K562 (cell line): ENCODE results near the gene ADIPOR2. TPM values are rescaled to one million over a fixed set of nuclear protein-coding genes. Genes with fewer than 3 reads are reported as not detected.

Source experiments
- ATAC-seq: fragments of 200-7000 bp; cut with Tn5 transposase; 3 replicates; pipeline ENCODE4 v1.9.1; 2020; ENCODE audit warnings: moderate library complexity
- BruUV-seq: library from RNA; stranded (reverse); fragments of 400-500 nt; replicated peaks from 2 replicates; lab custom pipeline; 2021; lab: Mats Ljungman, UMichigan
- CTCF ChIA-PET: fragments of 300-600 bp; formaldehyde crosslinking; extraction: SDS; loops from one replicate; lab custom pipeline; 2021; ENCODE audit warnings: low intra/inter-chr PET ratio; lab: Yijun Ruan, JAX
- POLR2A ChIA-PET: fragments of 300-600, 350-650 bp; sonication (Branson Sonifier 250); formaldehyde crosslinking; extraction: SDS; loops from one replicate; lab custom pipeline; 2021; ENCODE audit warnings: antibody characterized with exemption, inconsistent platforms; lab: Yijun Ruan, JAX
- DNase-seq, 4 experiments: peaks; one replicate each; pipeline versions ENCODE4 v3.0.0 to v3.0.0-alpha.2; 2011 to 2018; ENCODE audit warnings: low spot score in 3 of 4, mixed read lengths in 3 of 4; ENCODE audit errors: extremely low read depth in 1 of 4
- FAIRE-seq: peaks from 2 replicates; lab custom pipeline; 2011; peaks lifted over from hg19 to GRCh38; lab: Jason Lieb, UNC
- H2AFZ ChIP-seq: 2 replicates; pipeline ENCODE4 v1.6.0; 2011; ENCODE audit warnings: low read depth, low read length, control low read depth, inconsistent platforms
- H3K27ac ChIP-seq: fragments of 200-600 bp; 3 replicates; pipeline ENCODE4 v1.8.0; 2011; ENCODE audit warnings: low read depth, mild to moderate bottlenecking, control low read depth, inconsistent platforms, low read length, moderate library complexity, mixed read lengths; ENCODE audit errors: extremely low read depth
- H3K27me3 ChIP-seq, 2 experiments: fragments of 300-600 bp in 1 of 2; 2 replicates in 1 of 2; 3 replicates in 1 of 2; pipeline versions ENCODE4 v1.6.0 to v1.8.0; 2011; ENCODE audit warnings: inconsistent platforms in 2 of 2, low read length in 2 of 2, mild to moderate bottlenecking in 1 of 2, mixed read lengths in 1 of 2, moderate library complexity in 1 of 2; ENCODE audit not compliant: control insufficient read depth in 2 of 2, insufficient read depth in 2 of 2
- H3K36me3 ChIP-seq: fragments of 300-600 bp; 3 replicates; pipeline ENCODE4 v1.8.0; 2011; ENCODE audit warnings: mild to moderate bottlenecking, low read length, inconsistent platforms; ENCODE audit not compliant: control insufficient read depth, insufficient read depth
- H3K4me1 ChIP-seq, 2 experiments: fragments of 200-600 bp in 1 of 2; replicated peaks in 1 of 2; 2 replicates in 1 of 2; 3 replicates in 1 of 2; pipeline versions ENCODE4 v1.5.1 to v1.8.0; 2011; ENCODE audit warnings: inconsistent platforms in 2 of 2, low read length in 2 of 2, mild to moderate bottlenecking in 1 of 2, mixed read lengths in 1 of 2, moderate library complexity in 1 of 2; ENCODE audit not compliant: control insufficient read depth in 2 of 2, insufficient read depth in 2 of 2
- H3K4me2 ChIP-seq: 2 replicates; pipeline ENCODE4 v1.6.1; 2011; ENCODE audit warnings: low read length, control low read depth, inconsistent platforms, mixed read lengths; ENCODE audit not compliant: insufficient read depth
- H3K4me3 ChIP-seq: fragments of 200-600 bp; sonication (generic), shearing (Covaris generic); 2 replicates; pipeline ENCODE4 v1.5.1; 2016; ENCODE audit warnings: control low read depth, inconsistent platforms
- H3K79me2 ChIP-seq: fragments of 200-600 bp; 3 replicates; pipeline ENCODE4 v1.8.0; 2011; ENCODE audit warnings: low read length, inconsistent platforms; ENCODE audit not compliant: control insufficient read depth, insufficient read depth
- H3K9ac ChIP-seq, 2 experiments: 2 replicates each; pipeline versions ENCODE4 v1.6.0 to v1.6.1; 2011; ENCODE audit warnings: low read depth in 2 of 2, low read length in 2 of 2, control low read depth in 1 of 2, inconsistent platforms in 1 of 2, mild to moderate bottlenecking in 1 of 2, mixed read lengths in 1 of 2; ENCODE audit not compliant: insufficient read depth in 1 of 2
- H3K9me1 ChIP-seq: one replicate; pipeline ENCODE4 v1.6.0; 2011; ENCODE audit warnings: inconsistent platforms, mild to moderate bottlenecking, low read length, moderate library complexity; ENCODE audit not compliant: control insufficient read depth, insufficient read depth
- H3K9me3 ChIP-seq: replicated peaks from 2 replicates; pipeline ENCODE4 v1.5.1; 2011; ENCODE audit warnings: low read depth, low read length, inconsistent platforms; ENCODE audit not compliant: control insufficient read depth, insufficient read depth
- H4K20me1 ChIP-seq: replicated peaks from 2 replicates; pipeline ENCODE4 v1.6.1; 2011; ENCODE audit warnings: low read length, inconsistent platforms, mixed read lengths; ENCODE audit not compliant: control insufficient read depth, insufficient read depth
- HNRNPK ChIP-seq: fragments of 200-400 bp; formaldehyde crosslinking; IDR thresholded peaks from one replicate; pipeline ENCODE4 v1.6.1; 2018; ENCODE audit warnings: mild to moderate bottlenecking, low read depth, low read length; ENCODE audit not compliant: poor library complexity, severe bottlenecking
- POLR2G ChIP-seq: fragments of 200-400 bp; formaldehyde crosslinking; IDR thresholded peaks from 2 replicates; pipeline ENCODE4 v1.6.1; 2017; ENCODE audit warnings: low read depth, mild to moderate bottlenecking, antibody characterized with exemption, low read length, moderate library complexity
- SMARCA5 ChIP-seq: fragments of 450-650 bp; IDR thresholded peaks from 2 replicates; pipeline ENCODE4 v1.6.1; 2016
- TRIM24 ChIP-seq, 2 experiments: fragments of 450-650 bp; IDR thresholded peaks; 2 replicates each; pipeline ENCODE4 v1.6.1; 2016
- WGBS: fragments of 100-300 bp; shearing (Covaris generic); methylation state at CpG from one replicate; pipeline ENCODE4 v1.1.6; 2016; ENCODE audit warnings: low coverage, mixed read lengths; ENCODE audit not compliant: insufficient coverage; ENCODE audit errors: missing lambda C conversion rate; 5-methylcytosine and 5-hydroxymethylcytosine counted together
- in situ Hi-C: fragments of 300-500 bp; cut with MboI; formaldehyde crosslinking; loops from 4 replicates; pipeline ENCODE4 v1.15.0; 2018; ENCODE audit warnings: inconsistent platforms, mixed read lengths
- intact Hi-C: fragments of 100-400 bp; cut with micrococcal nuclease; formaldehyde crosslinking; loops from 2 replicates; pipeline ENCODE4 v1.14.2; 2022
- polyA plus RNA-seq, 8 experiments: library from polyadenylated mRNA; depleted of rRNA in 4 of 8; stranded (reverse) in 5 of 8; unstranded in 3 of 8; fragments of >200 nt; fragmentation: Nextera tagmentation in 2 of 8; fragmentation: Illumina TruSeq in 1 of 8; extraction: Ambion mirVana in 2 of 8; extraction: Trizol in 1 of 8; gene quantifications; 2 replicates each; pipeline versions ENCODE4 v1.2.1 to v1.2.3, GENCODE V29; 2011 to 2014; ENCODE audit warnings: inconsistent platforms in 1 of 8, missing spikeins in 1 of 8
- total RNA-seq, 7 experiments: library from RNA; depleted of rRNA in 6 of 7; stranded (reverse); fragments of >200 nt in 6 of 7; fragmentation: Illumina TruSeq in 2 of 7; extraction: Trizol in 2 of 7; gene quantifications; 2 replicates each; pipeline versions ENCODE4 v1.2.1 to v1.2.3, GENCODE V29; 2011 to 2021; ENCODE audit warnings: low replicate concordance in 1 of 7
- TF ChIP-seq, protein P1 (sequence below): sonication (generic); formaldehyde crosslinking; IDR thresholded peaks from 2 replicates; pipeline ENCODE4 v1.8.1; 2022; ENCODE audit warnings: missing genetic modification reagents

ADIPOR2 gene
- total and polyA plus RNA-seq, 9 of the 15 experiments (the other 6 are each of a cell fraction or from before 2014, with no cell fraction given): 10.9 to 63.5 (median 46.0) TPM

DNA sequence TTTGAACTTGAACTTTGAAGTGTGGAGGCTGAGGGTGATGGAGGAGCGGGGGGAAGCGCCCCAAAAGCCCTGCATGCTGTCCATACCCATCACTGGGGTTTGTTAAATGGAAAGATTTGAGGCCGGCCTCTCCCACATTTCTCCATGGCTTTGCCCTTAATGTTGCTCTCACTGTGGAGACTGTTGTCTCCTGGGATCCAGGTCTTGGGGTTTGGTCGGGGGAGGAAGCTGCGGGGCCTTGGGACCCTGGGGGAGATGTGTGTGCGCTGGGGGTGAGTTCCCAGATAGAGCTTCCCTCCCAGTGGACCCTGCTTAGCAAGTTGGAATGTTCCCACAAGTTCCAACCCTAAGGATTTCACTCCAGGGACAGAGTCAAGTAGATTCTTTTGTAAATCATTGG, 101.5 kb downstream of the ADIPOR2 start (continued):
- TF ChIP-seq, protein P1, sequence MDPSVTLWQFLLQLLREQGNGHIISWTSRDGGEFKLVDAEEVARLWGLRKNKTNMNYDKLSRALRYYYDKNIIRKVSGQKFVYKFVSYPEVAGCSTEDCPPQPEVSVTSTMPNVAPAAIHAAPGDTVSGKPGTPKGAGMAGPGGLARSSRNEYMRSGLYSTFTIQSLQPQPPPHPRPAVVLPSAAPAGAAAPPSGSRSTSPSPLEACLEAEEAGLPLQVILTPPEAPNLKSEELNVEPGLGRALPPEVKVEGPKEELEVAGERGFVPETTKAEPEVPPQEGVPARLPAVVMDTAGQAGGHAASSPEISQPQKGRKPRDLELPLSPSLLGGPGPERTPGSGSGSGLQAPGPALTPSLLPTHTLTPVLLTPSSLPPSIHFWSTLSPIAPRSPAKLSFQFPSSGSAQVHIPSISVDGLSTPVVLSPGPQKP (CRISPR knock-in tag): no peak
- no peak for TF ChIP-seq HNRNPK
- TF ChIP-seq SMARCA5: no peak

DNA sequence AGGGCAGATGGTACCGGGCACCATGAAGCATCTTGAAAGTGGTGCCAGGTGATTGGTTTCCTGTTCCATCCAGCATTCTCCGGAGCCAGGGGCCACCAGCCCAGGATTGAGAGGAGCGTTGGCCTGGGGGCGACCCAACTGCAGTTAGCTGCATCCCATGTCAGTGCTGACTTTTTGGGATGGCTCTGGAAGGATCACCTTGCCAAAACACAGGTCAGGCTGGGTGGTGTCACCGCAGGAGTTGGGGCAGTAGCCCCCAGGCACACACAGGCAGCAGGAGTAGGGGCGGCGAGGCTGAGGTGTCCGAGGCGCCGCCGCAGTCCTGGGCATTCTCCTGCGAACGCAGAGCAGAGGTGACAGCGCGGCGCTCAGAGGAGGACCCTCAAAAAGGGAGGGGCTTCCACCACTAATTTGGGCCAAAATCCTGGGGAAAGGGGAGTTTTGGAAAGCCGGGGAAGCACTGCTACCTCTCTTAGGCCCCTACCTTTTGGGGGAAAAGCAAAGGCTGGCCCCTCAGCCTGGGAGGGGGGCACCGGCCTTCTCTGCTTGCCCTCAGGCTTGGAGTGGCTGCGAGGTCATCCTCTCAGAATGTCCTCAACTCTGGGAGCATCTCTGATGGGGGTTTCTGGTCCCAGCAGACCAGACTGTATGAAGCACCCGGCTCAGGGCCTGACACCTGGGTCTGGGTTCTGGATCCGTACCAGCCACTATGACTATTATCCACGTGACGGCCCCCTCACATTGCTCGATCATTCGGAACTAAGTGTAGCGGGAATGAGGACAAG, 102.7 kb downstream of the ADIPOR2 start:
- no peaks in the 10 kb centered on the region; the same call in 1 of the 2 replicates for H4K20me1 ChIP-seq
- no peaks in the 10 kb centered on the region for H3K36me3 ChIP-seq
- no peak for DNase-seq
- WGBS: 48% methylated on average over 12 of the region's 26 CpGs
- no peak overlapping the region for H3K4me3 ChIP-seq
- intact Hi-C loops: loop anchor here (10.0 kb wide), 1 partner anchor 241 kb away; no protein-coding TSS in a partner anchor
- FAIRE-seq: no peak
- peaks cover 2% of the 10 kb centered on the region; the same call in 2 of the 3 replicates for H3K79me2 ChIP-seq
- no peak overlapping the region for H2AFZ ChIP-seq
- no peak overlapping the region for H3K9ac ChIP-seq
- H3K4me1 ChIP-seq: peaks cover 0 to 36% of the 10 kb centered on the region in 2 experiments; a peak in 4 of 5 replicates
- H3K27ac ChIP-seq: no peak overlapping the region
- CTCF ChIA-PET: no interaction called here
- H3K9me3 ChIP-seq: no peaks in the 10 kb centered on the region
- no peak overlapping the region for H3K4me2 ChIP-seq
- no peaks in the 10 kb centered on the region for H3K27me3 ChIP-seq
- in situ Hi-C loops: loop anchor here (5.0 kb wide), 1 partner anchor 144 kb away; no protein-coding TSS in a partner anchor
- ATAC-seq: no peak
- BruUV-seq: no TSS peak
- TF ChIP-seq POLR2G (peak; percentile 55), TRIM24 (IDR thresholded peaks at IDR 0.05) (no peak)
- TF ChIP-seq, all 486 proteins: peak for 1
- POLR2A ChIA-PET: no interaction called here
- no peaks in the 10 kb centered on the region for H3K9me1 ChIP-seq
